Posterior vena cava (tissue), 2 donors: ENCODE results near the gene UCMA. TPM values are rescaled to one million over a fixed set of nuclear protein-coding genes. Genes with fewer than 3 reads are reported as not detected.

Source experiments
- DNase-seq: peaks from one replicate; pipeline ENCODE4 v3.0.0-alpha.2; 2020; ENCODE audit warnings: low spot score
- intact Hi-C, 2 donors: fragments of 100-400 bp; cut with DNase I; formaldehyde crosslinking; loops; one replicate each; pipeline versions ENCODE4 v1.14.1 to v1.14.2; 2022 to 2023
- total RNA-seq, 2 donors: library from RNA; stranded (reverse); fragmentation: NEBNext Ultra II Directional; extraction: Animal tissue kit (Norgen Biotek cat#: 25700); gene quantifications; one replicate each; pipeline ENCODE4 v1.2.1, GENCODE V29; 2021
- donor health status: DM: yes; HTN: yes; CAD: no.
- donor health status: DM: yes; HTN: yes; CAD: no.

The UCMA gene
- total RNA-seq, 2 donors from 2014 or later, result not detected

DNA sequence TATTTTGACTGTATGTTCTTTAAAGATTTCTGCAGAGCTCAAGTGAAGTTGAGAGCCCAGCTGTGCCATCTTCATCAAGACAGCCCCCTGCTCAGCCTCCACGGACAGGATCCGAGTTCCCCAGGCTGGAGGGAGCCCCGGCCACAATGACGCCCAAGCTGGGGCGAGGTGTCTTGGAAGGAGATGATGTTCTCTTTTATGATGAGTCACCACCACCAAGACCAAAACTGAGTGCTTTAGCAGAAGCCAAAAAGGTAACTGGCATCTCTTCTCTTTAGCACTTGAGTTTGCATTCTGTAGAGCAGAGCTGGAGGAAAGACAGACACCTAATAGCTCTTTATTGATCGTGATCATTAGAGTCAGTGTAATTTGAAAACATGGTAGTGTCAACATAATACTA, 39.2 kb downstream of the UCMA start:
- DNase-seq, result no peak

DNA sequence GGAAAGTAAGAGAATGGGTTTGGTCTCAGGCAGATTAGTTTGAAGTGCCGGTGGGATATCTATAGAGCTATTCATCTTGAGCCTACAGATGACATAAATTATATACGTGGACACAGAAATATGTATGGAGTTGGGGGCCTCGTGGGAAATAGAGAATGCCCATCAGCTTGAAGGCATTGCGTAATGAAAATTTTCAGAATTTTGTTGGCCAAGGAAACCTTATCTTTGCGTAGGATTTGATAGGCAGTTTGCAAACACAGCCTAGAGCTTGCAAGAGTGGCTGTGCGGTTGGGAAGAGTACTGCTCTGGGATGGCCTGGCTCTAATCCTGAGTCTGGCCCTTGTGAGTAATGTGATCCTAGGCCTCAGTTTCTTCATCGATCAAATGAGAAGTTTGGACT, 40.5 kb downstream of the UCMA start:
- intact Hi-C loops, result no loop called here
- DNase-seq, result no peak

More for the DNA sequence above, 39.2 kb downstream of the UCMA start:
- intact Hi-C loops, result no loop called here

DNA sequence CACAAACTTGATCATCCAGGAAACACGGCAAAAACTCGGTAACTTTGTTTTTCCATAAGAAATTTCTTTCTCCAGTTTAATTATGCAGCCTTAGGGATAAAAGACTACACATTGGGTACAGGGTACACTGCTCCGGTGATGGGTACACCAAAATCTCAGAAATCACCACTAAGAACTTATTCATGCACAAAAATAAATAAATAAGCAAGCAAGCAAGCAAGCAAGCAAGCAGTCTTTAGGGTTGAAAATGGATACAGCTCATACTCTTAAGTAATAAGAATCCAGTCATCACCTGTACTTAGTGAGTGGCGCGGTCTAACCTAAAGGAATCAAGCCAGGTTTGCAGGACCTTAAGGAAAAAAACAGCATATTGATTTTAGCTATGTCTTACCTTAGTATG, 42.8 kb downstream of the UCMA start:
- intact Hi-C loops, result no loop called here
- DNase-seq, result no peak

DNA sequence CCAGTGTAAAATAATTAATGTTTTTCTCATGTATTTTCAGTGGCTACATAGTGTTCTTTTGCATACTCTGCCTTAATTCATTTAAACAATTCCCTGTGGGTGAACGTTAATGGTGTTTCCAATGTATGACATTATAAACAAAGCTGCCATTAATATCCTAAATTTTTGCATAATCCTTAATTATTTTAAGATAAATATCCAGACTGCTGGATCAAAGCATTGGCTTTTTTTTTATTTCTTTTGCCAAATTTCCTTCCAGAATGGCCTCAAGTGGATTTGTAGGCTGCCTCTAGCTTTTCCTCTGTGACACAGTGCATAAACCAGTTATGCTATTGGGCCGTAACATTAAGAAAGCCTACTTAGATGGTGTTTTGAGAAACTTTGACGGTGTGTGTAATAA, 43.4 kb downstream of the UCMA start:
- no peak for DNase-seq
- intact Hi-C loops, result no loop called here

DNA sequence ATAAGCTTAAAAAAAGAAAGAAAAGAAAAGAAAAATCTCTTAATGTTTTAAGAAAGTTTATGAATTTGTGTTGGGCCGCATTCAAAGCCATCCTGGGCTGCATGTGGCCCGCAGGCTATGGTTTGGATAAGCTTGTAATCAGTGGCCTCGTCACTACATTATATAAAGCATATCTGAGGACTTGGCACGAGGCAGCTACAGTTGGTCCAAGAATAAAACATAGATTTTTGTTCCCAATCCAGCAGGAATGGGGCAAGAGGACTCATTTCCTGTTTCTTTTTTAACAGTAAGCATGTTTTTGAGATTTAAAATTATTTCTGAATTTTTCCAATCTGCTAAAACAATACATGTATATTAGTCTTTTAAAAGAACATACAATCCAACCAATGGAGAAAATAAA, 44.2 kb downstream of the UCMA start:
- no peak for DNase-seq
- intact Hi-C loops, result no loop called here

DNA sequence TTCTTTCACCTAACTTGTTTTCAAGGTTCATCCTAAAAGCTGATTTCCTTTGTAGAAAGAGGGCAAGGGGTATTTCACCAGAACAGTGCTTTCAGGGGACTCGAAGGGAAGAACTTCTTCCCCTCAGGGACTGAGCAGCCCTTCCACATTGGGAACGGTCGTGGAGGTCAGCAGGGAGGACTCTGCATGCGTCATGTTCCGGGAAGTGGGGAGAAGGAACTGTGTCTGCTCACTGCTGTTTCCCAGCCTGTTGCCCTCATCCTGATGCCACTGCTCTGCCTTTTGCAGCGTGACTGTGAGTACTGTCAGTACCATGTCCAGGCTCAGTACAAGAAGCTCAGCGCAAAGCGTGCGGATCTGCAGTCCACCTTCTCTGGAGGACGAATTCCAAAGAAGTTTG, 45.6 kb downstream of the UCMA start:
- intact Hi-C loops, result no loop called here
- DNase-seq, result no peak

DNA sequence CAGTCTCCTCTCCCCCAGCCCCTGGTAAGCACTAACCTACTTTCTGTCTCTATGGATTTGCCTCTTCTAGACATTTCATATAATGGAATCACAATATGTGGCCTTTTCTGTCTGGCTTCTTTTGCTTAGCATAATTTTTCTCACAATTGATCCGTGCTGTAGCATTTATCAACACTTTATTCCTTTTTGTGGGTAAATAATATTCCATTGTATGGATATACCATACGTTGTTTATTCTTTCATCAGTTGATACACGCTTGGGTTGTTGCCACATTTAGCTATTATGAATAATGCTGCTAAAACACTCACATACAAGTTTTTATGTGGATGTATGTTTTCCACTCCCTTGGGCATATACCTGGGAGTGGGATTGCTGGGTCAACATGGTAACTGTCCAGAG, 47.0 kb downstream of the UCMA start:
- no peak for DNase-seq
- intact Hi-C loops, result no loop called here

DNA sequence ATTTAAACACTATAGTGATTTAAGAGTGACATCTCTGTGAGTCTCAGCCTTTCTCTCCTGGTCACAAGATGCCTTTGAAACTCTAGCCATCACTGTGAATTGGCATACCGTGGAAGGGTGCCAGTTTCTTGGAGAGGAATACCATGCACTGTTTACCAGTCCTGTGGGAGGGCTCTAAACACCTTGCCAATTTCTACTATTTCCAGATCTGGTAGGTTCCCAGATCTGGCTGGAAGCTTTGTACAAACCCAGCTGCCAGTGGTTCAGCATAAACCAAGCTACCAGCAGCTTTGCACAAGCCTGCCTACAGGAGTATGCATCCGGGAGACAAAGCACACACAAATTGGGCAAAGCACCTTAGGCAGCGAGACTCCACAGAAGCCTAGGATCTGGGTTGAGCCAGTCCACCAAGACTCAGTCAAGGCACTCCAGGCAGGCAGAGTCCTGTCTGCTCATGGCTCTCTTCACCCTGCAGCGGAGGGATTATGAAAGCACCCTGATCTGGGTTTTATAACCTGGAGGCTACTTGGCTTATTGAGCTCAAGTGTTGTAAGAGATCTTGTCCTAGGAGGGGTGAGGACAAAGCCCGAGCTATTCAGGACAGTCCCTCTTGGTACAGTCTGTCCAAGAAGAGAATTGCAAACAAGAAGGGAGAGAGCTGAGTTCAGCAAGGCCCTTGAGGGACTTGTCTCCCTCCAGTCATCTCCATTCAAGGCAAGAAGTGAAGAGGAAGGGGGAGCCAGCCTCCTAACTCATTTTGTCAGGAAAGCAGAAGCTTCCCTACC, 49.3 kb downstream of the UCMA start:
- intact Hi-C loops, result no loop called here
- DNase-seq, result no peak

DNA sequence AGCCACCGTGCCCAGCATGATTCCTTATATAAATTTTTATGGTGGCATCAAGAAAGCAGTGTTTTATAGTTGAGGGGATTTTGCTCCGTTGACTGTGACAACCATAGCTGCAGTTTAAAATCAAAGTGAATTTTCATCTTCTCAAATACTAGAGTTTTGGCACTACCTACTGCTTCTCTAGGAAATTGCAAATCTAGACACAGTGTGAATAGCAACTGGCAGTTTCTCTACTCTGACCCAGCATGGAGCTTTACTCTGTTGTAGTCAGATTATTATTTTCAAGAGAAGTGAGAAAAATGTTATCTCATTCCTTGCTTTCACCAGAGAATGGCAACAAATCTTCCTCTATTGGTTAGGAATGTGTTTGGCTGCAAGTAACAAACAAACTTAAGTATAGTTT, 49.9 kb downstream of the UCMA start:
- intact Hi-C loops, result no loop called here
- no peak for DNase-seq

DNA sequence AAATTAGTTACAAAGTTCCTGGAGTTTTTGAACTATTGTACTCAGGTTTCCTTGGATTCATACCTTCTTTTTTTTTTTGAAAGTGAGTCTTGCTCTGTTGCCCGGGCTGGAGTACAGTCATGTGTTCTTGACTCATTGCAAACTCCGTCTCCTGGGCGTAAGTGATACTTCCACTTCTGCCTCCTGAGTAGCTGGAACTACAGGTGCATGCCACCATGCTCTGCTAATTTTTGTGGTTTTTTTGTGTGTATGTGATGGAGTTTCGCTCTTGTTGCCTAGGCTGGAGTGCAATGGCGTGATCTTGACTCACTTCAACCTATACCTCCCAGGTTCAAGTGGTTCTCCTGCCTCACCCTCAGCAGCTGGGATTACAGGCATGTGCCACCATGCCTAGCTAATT, 50.5 kb downstream of the UCMA start:
- intact Hi-C loops, result no loop called here

DNA sequence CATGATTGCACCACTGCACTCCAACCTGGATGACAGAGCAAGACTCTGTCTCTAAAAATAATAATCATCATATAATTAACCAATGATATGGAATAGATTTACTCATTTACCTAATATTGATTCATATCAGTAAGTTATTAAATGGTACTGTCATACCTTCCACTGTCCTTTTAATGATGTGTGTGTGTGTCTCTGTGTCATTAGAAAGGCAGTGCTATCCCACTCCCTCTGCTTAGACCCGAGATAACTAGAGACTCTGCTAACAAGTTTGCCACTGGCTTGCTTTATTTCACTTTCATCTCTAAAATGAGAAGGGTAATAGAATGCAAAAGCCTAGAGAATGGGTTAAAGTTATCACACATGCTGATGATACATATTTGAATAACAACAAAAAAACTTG, 51.8 kb downstream of the UCMA start:
- no peak for DNase-seq
- intact Hi-C loops, result no loop called here

More for the DNA sequence above, 50.5 kb downstream of the UCMA start:
- no peak for DNase-seq

DNA sequence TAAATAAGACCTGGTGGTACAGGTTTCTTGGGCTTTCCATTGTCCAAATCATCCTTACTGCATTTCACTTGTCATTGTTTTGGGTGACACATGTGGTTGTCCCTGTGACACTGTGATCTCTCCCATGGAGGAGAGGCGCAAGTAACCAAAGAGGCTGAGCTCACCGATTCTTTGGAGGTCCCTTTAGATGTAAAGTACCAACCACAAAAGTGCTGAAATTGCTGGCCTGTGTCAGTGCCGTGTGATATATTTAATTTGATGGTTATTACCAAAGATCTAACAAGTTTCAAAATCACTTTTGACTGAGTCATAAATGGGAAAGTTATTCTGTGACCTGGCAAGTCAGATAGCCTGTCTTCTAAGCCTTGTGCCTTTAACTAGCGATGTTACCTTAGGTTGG, 53.4 kb downstream of the UCMA start:
- DNase-seq, result no peak
- intact Hi-C loops, result no loop called here

DNA sequence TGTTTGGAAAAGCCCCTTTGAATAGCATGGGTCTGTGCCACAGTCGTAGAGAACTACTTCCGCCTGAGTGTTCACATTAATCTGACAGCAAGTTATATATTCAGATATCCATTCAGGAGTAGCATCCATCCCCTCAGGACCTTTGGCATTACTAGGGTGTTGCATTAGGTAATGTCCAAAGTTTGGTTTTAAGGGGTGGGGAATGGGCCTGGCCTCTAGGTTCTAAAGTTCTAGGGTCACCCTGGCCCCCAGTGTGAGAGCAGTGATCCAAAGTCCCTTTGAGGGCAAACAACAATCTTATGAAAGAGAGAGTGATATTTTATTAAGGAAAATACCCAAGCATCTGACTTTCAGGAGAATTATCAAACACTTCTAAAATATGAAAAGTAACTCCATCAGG, 60.6 kb downstream of the UCMA start:
- DNase-seq, result no peak
- intact Hi-C loops, result no loop called here

Other genes starting within 250 kb of the UCMA start
- gene CCDC3, start 232.7 kb downstream of the UCMA start, total RNA-seq, result 100 to 1,000 TPM; 108 to 189 TPM
- 10 to 100 TPM; 71.2 to 99.2 TPM for gene OPTN, start 134.2 kb downstream of the UCMA start, total RNA-seq
- under 1 TPM; 0.23 to 0.76 TPM for gene MCM10, start 72.8 kb downstream of the UCMA start, total RNA-seq
- 10 to 100 TPM; 26.7 to 35.1 TPM for gene PHYH, start 65.7 kb upstream of the UCMA start, total RNA-seq
- gene SEPHS1, start 113.9 kb upstream of the UCMA start, total RNA-seq, result 10 to 100 TPM; 29.7 to 30.7 TPM